NCI-H774 (cell line): ENCODE results near the gene SORCS2.

ENCODE experiments used
- DNase-seq: peaks from one replicate; lab custom pipeline; 2025; lab: John Stamatoyannopoulos, UW

SORCS2 gene

GRCh38 chr4:7247521-7247920 lies 55.2 kb downstream of the SORCS2 start:
- no peak for DNase-seq

GRCh38 chr4:7247946-7248345 lies 55.6 kb downstream of the SORCS2 start:
- DNase-seq, result no peak

- no peak for DNase-seq
Measured at GRCh38 chr4:7248857-7249256, 56.5 kb downstream of the SORCS2 start.

GRCh38 chr4:7251321-7251720 lies 59.0 kb downstream of the SORCS2 start:
- DNase-seq, result no peak

- DNase-seq, result no peak
Measured at GRCh38 chr4:7252051-7252450, 59.7 kb downstream of the SORCS2 start.

GRCh38 chr4:7252510-7253340 lies 60.4 kb downstream of the SORCS2 start:
- DNase-seq, result no peak

- no peak for DNase-seq
Measured at GRCh38 chr4:7253341-7253700, 61.0 kb downstream of the SORCS2 start.

GRCh38 chr4:7253837-7254236 lies 61.5 kb downstream of the SORCS2 start:
- no peak for DNase-seq

- no peak for DNase-seq
Measured at GRCh38 chr4:7254736-7255487, 62.6 kb downstream of the SORCS2 start.

- no peak for DNase-seq
Measured at GRCh38 chr4:7255488-7255881, 63.1 kb downstream of the SORCS2 start.

GRCh38 chr4:7255996-7256395 lies 63.7 kb downstream of the SORCS2 start:
- DNase-seq, result no peak

- DNase-seq, result no peak
Measured at GRCh38 chr4:7256984-7257810, 64.9 kb downstream of the SORCS2 start.

GRCh38 chr4:7259039-7259438 lies 66.7 kb downstream of the SORCS2 start:
- DNase-seq, result no peak

GRCh38 chr4:7260569-7260968 lies 68.2 kb downstream of the SORCS2 start:
- no peak for DNase-seq

- DNase-seq, result no peak
Measured at GRCh38 chr4:7261087-7261486, 68.7 kb downstream of the SORCS2 start.

GRCh38 chr4:7261536-7261935 lies 69.2 kb downstream of the SORCS2 start:
- no peak for DNase-seq

GRCh38 chr4:7262134-7262533 lies 69.8 kb downstream of the SORCS2 start:
- no peak for DNase-seq

- DNase-seq, result no peak
Measured at GRCh38 chr4:7263166-7263565, 70.8 kb downstream of the SORCS2 start.

GRCh38 chr4:7264694-7265093 lies 72.4 kb downstream of the SORCS2 start:
- DNase-seq, result no peak

GRCh38 chr4:7266525-7267292 lies 74.4 kb downstream of the SORCS2 start:
- DNase-seq, result no peak

- DNase-seq, result no peak
Measured at GRCh38 chr4:7267829-7268228, 75.5 kb downstream of the SORCS2 start.

GRCh38 chr4:7268941-7269340 lies 76.6 kb downstream of the SORCS2 start:
- no peak for DNase-seq
